ENCODE results near the gene JMY.

DNA sequence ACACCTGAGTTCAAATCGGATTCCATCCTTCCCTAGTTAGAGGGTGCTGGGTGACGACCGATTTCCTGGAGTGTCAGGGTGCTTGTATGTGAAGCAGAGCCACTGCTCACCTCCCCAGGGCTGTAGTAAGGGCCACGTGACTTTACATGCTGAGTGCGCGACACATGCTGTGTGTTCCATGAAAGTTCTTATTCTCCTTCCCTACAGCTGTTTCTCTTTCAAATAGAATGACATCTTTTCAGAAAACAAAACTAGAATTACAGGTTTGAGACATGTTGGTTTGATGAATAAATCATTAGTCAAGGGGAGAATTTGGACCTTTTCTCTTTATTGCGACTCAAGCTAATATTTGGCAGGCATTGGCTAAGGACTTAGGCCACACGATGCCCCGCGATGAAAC is 113.1 kb downstream of the JMY start:
- TF ChIP-seq, protein P1, sequence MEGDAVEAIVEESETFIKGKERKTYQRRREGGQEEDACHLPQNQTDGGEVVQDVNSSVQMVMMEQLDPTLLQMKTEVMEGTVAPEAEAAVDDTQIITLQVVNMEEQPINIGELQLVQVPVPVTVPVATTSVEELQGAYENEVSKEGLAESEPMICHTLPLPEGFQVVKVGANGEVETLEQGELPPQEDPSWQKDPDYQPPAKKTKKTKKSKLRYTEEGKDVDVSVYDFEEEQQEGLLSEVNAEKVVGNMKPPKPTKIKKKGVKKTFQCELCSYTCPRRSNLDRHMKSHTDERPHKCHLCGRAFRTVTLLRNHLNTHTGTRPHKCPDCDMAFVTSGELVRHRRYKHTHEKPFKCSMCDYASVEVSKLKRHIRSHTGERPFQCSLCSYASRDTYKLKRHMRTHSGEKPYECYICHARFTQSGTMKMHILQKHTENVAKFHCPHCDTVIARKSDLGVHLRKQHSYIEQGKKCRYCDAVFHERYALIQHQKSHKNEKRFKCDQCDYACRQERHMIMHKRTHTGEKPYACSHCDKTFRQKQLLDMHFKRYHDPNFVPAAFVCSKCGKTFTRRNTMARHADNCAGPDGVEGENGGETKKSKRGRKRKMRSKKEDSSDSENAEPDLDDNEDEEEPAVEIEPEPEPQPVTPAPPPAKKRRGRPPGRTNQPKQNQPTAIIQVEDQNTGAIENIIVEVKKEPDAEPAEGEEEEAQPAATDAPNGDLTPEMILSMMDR (IDR thresholded peaks at IDR 0.05), result no peak
- no peak for TF ChIP-seq POLR2A (IDR thresholded peaks at IDR 0.05; ENCODE audit: low read length)
- TF ChIP-seq CHD2 (IDR thresholded peaks at IDR 0.05; ENCODE audit: low read length, partially characterized antibody), result no peak
- TF ChIP-seq, protein P2, sequence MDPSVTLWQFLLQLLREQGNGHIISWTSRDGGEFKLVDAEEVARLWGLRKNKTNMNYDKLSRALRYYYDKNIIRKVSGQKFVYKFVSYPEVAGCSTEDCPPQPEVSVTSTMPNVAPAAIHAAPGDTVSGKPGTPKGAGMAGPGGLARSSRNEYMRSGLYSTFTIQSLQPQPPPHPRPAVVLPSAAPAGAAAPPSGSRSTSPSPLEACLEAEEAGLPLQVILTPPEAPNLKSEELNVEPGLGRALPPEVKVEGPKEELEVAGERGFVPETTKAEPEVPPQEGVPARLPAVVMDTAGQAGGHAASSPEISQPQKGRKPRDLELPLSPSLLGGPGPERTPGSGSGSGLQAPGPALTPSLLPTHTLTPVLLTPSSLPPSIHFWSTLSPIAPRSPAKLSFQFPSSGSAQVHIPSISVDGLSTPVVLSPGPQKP (IDR thresholded peaks at IDR 0.05; ENCODE audit: low read depth, low read length), result no peak
- TF ChIP-seq MAZ (IDR thresholded peaks at IDR 0.05; ENCODE audit: borderline replicate concordance, low read depth, low read length), result no peak
- no peak for TF ChIP-seq MAFK (IDR thresholded peaks at IDR 0.05; ENCODE audit: partially characterized antibody)
- TF ChIP-seq, protein P3, sequence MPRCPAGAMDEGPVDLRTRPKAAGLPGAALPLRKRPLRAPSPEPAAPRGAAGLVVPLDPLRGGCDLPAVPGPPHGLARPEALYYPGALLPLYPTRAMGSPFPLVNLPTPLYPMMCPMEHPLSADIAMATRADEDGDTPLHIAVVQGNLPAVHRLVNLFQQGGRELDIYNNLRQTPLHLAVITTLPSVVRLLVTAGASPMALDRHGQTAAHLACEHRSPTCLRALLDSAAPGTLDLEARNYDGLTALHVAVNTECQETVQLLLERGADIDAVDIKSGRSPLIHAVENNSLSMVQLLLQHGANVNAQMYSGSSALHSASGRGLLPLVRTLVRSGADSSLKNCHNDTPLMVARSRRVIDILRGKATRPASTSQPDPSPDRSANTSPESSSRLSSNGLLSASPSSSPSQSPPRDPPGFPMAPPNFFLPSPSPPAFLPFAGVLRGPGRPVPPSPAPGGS (IDR thresholded peaks at IDR 0.05), result no peak
- no peak for TF ChIP-seq SMC3 (IDR thresholded peaks at IDR 0.05)
- no peak for TF ChIP-seq EP300 (IDR thresholded peaks at IDR 0.05)
- TF ChIP-seq, protein P4, sequence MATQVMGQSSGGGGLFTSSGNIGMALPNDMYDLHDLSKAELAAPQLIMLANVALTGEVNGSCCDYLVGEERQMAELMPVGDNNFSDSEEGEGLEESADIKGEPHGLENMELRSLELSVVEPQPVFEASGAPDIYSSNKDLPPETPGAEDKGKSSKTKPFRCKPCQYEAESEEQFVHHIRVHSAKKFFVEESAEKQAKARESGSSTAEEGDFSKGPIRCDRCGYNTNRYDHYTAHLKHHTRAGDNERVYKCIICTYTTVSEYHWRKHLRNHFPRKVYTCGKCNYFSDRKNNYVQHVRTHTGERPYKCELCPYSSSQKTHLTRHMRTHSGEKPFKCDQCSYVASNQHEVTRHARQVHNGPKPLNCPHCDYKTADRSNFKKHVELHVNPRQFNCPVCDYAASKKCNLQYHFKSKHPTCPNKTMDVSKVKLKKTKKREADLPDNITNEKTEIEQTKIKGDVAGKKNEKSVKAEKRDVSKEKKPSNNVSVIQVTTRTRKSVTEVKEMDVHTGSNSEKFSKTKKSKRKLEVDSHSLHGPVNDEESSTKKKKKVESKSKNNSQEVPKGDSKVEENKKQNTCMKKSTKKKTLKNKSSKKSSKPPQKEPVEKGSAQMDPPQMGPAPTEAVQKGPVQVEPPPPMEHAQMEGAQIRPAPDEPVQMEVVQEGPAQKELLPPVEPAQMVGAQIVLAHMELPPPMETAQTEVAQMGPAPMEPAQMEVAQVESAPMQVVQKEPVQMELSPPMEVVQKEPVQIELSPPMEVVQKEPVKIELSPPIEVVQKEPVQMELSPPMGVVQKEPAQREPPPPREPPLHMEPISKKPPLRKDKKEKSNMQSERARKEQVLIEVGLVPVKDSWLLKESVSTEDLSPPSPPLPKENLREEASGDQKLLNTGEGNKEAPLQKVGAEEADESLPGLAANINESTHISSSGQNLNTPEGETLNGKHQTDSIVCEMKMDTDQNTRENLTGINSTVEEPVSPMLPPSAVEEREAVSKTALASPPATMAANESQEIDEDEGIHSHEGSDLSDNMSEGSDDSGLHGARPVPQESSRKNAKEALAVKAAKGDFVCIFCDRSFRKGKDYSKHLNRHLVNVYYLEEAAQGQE (IDR thresholded peaks at IDR 0.05), result no peak
- TF ChIP-seq ZFP36 (IDR thresholded peaks at IDR 0.05; ENCODE audit: borderline replicate concordance, partially characterized antibody), result no peak
- TF ChIP-seq, protein P5, sequence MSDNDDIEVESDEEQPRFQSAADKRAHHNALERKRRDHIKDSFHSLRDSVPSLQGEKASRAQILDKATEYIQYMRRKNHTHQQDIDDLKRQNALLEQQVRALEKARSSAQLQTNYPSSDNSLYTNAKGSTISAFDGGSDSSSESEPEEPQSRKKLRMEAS (IDR thresholded peaks at IDR 0.05), result no peak

Data from A549 (cell line).